ENCODE results near the gene TACR1. TPM values are rescaled to one million over a fixed set of nuclear protein-coding genes. Genes with fewer than 3 reads are reported as not detected.

Gene TACR1, protein sequence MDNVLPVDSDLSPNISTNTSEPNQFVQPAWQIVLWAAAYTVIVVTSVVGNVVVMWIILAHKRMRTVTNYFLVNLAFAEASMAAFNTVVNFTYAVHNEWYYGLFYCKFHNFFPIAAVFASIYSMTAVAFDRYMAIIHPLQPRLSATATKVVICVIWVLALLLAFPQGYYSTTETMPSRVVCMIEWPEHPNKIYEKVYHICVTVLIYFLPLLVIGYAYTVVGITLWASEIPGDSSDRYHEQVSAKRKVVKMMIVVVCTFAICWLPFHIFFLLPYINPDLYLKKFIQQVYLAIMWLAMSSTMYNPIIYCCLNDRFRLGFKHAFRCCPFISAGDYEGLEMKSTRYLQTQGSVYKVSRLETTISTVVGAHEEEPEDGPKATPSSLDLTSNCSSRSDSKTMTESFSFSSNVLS
- total RNA-seq (2012; rRNA removed), result under 0.01 TPM in 2 replicates
- 0.06 and 0.09 TPM in 2 replicates for polyA plus RNA-seq (2012; rRNA removed)
- polyA plus RNA-seq (2012; cell fraction: cytosol; rRNA removed), result 0.02 TPM in 1 of 2 replicates, not detected in the other
- 0.10 and 0.23 TPM in 2 replicates for polyA plus RNA-seq (2012; cell fraction: nucleus; rRNA removed; ENCODE audit: low replicate concordance)
- percentile 26 among the genes with signal in this experiment for Bru-seq, nascent RNA
- BruChase-seq, experiment 1, labeled RNA remaining after a 6-hour chase, result percentile 19 among the genes with signal in this experiment
- BruChase-seq, experiment 2, labeled RNA remaining after a 2-hour chase, result percentile 29 among the genes with signal in this experiment
- long read RNA-seq, partial matches to known transcripts, result 0 of 1 reads
- long read RNA-seq, other reads (novel, unspliced or antisense), result 1 of 1 reads

DNA sequence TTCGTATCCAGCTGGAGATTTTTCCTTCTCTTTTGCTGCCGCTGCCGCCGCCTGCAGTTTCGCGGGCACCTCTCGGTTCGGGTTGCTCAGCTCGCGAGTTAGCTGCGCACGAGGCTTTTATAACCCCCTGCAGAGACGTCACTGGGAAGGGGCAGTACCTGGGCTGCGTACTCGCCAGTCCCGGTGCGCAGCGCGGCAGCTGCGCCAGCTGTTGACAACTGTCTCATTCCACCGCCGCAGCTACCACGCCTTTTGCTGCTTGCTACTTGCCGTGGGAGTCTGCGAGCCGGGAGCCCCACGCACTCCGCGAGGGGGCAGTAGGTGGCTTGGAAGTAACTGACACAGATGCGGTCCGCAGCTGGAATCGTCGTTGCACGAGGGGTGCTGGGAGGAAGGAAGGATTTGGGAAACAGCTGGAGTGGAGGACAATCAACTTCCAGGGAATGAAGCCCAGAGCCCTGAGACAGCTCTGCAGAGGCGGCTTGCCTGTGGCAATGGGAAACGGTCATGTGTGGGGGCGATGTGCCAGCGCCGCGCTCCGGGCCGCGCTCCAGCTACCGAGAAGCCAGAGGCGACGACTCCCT lies at the start of gene TACR1:
Gene TACR1, minus strand, starts transcription at position 93 of the 584 bp plus-strand sequence. CDS start 586 bp downstream, outside the sequence.
- 0% methylated on average over 20 of the region's 46 CpGs; no CpG with 5 or more reads in 1 of the 2 experiments for WGBS, 2 experiments (ENCODE audit: extremely low coverage in 2 of 2, insufficient read length in 1 of 2)
- peak; percentile 86 for ATAC-seq (ENCODE audit: low read depth)

More for the DNA sequence above, at the start of gene TACR1:
- peak within 1 kb of the TSS; percentile 28 for H2BK120ac ChIP-seq (ENCODE audit: low read depth, low read length)
- H2AFZ ChIP-seq (replicated peaks; ENCODE audit: low read length, poor library complexity), result peak within 1 kb of the TSS; percentile 87
- peak within 1 kb of the TSS; percentile 18; the same call in 1 of the 2 replicates for H4K91ac ChIP-seq (ENCODE audit: insufficient read depth, low read depth, low read length)
- no peak within 1 kb of the TSS for H4K8ac ChIP-seq (ENCODE audit: low read depth in 2 of 2, low read length in 2 of 2)
- peak; percentile 73 for DNase-seq
- no peaks in the 10 kb centered on the region for H4K20me1 ChIP-seq (ENCODE audit: insufficient read depth, low read length)
- H3K14ac ChIP-seq (replicated peaks; ENCODE audit: low read depth, low read length), result no peak within 1 kb of the TSS
- intact Hi-C loops (cut with micrococcal nuclease), result loop anchor here (1.0 to 5.0 kb wide), 6 partner anchors 91 to 428 kb away; no protein-coding TSS in a partner anchor
- no peak within 1 kb of the TSS for H3K56ac ChIP-seq (ENCODE audit: extremely low read depth, insufficient read depth, low read length)
- H3K4me1 ChIP-seq (ENCODE audit: control insufficient read depth, insufficient read depth, low read length), result no peaks in the 10 kb centered on the region
- in situ Hi-C loops (cut with MboI; ENCODE audit: low sequenced_read_pairs), result loop anchor here (5.0 to 25.0 kb wide), 2 partner anchors 203 to 413 kb away; no protein-coding TSS in a partner anchor
- POLR2A ChIA-PET (ENCODE audit: unreplicated experiment), result interaction anchor here (0.5 kb wide), 1 partner anchor 62 kb away, joined by 3 read pairs; no protein-coding TSS in a partner anchor
- no peak within 1 kb of the TSS for H3K18ac ChIP-seq (ENCODE audit: low read depth, low read length)
- peak within 1 kb of the TSS; percentile 40; the same call in 1 of the 2 replicates for H3K4ac ChIP-seq (ENCODE audit: low read depth, low read length)
- TF ChIP-seq RAD21 (IDR thresholded peaks at IDR 0.05; ENCODE audit: low read length) (peak; percentile 77), RCOR1 (IDR thresholded peaks at IDR 0.05; ENCODE audit: insufficient replicate concordance, low read length) (no peak), SMC3 (IDR thresholded peaks at IDR 0.05; ENCODE audit: low read depth, low read length) (peak; percentile 81)
- TF ChIP-seq, protein P1, sequence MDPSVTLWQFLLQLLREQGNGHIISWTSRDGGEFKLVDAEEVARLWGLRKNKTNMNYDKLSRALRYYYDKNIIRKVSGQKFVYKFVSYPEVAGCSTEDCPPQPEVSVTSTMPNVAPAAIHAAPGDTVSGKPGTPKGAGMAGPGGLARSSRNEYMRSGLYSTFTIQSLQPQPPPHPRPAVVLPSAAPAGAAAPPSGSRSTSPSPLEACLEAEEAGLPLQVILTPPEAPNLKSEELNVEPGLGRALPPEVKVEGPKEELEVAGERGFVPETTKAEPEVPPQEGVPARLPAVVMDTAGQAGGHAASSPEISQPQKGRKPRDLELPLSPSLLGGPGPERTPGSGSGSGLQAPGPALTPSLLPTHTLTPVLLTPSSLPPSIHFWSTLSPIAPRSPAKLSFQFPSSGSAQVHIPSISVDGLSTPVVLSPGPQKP (IDR thresholded peaks at IDR 0.05; ENCODE audit: borderline replicate concordance, low read depth, low read length), result no peak
- TF ChIP-seq, protein P2, sequence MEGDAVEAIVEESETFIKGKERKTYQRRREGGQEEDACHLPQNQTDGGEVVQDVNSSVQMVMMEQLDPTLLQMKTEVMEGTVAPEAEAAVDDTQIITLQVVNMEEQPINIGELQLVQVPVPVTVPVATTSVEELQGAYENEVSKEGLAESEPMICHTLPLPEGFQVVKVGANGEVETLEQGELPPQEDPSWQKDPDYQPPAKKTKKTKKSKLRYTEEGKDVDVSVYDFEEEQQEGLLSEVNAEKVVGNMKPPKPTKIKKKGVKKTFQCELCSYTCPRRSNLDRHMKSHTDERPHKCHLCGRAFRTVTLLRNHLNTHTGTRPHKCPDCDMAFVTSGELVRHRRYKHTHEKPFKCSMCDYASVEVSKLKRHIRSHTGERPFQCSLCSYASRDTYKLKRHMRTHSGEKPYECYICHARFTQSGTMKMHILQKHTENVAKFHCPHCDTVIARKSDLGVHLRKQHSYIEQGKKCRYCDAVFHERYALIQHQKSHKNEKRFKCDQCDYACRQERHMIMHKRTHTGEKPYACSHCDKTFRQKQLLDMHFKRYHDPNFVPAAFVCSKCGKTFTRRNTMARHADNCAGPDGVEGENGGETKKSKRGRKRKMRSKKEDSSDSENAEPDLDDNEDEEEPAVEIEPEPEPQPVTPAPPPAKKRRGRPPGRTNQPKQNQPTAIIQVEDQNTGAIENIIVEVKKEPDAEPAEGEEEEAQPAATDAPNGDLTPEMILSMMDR (conservative IDR thresholded peaks at IDR 0.05; ENCODE audit: low read depth, low read length), result peak; percentile 72
- H3K36me3 ChIP-seq (ENCODE audit: control insufficient read depth, insufficient read depth, low read length), result no peaks in the 10 kb centered on the region
- no peak within 1 kb of the TSS for H4K5ac ChIP-seq (ENCODE audit: low read depth, low read length)
- no peaks in the 10 kb centered on the region for H3K9me3 ChIP-seq (ENCODE audit: control insufficient read depth, insufficient read depth, low read length)
- CTCF ChIA-PET, result interaction anchor here (0.6 to 2.2 kb wide), 27 partner anchors 10 to 581 kb away, joined by 3 to 17 read pairs (median 5); no protein-coding TSS in a partner anchor
- H2BK20ac ChIP-seq (ENCODE audit: low read depth, low read length), result peak within 1 kb of the TSS; percentile 55; the same call in 1 of the 2 replicates
- H3K4me3 ChIP-seq (ENCODE audit: insufficient read depth, low read depth, low read length), result peak within 1 kb of the TSS; percentile 43
- H3K27me3 ChIP-seq (ENCODE audit: control insufficient read depth, insufficient read depth, low read length), result peaks cover 35% of the 10 kb centered on the region
- peak within 1 kb of the TSS; percentile 65; the same call in 1 of the 2 replicates for H3K23ac ChIP-seq (ENCODE audit: low read depth, low read length)
- no peaks in the 10 kb centered on the region for H3K9me1 ChIP-seq (ENCODE audit: insufficient read depth, low read length)
- no peak within 1 kb of the TSS for H3K27ac ChIP-seq (ENCODE audit: insufficient read depth, low read length)
- no peak within 1 kb of the TSS for H2BK5ac ChIP-seq (ENCODE audit: low read depth, low read length, poor library complexity, severe bottlenecking)
- H3K4me2 ChIP-seq (ENCODE audit: low read depth, low read length), result peak within 1 kb of the TSS; percentile 93
- H2AK5ac ChIP-seq (ENCODE audit: low read depth, low read length), result no peak within 1 kb of the TSS
- dilution Hi-C loops (cut with HindIII; ENCODE audit: low sequenced_read_pairs, unreplicated experiment), result no loop called here
- no peaks in the 10 kb centered on the region for H3K79me1 ChIP-seq (ENCODE audit: low read depth in 1 of 2, low read length in 2 of 2)
- peak within 1 kb of the TSS; percentile 69 for H2AK9ac ChIP-seq (replicated peaks; ENCODE audit: low read depth, low read length, poor library complexity)
- H3K9ac ChIP-seq (ENCODE audit: low read depth, low read length), result no peak within 1 kb of the TSS; the same call in 1 of the 2 replicates
- no TSS peak for BruUV-seq (replicated peaks)
- H2BK15ac ChIP-seq (ENCODE audit: low read depth, low read length), result no peak within 1 kb of the TSS
